MG63 (cell line): ENCODE results near the gene SPNS2. TPM values are rescaled to one million over a fixed set of nuclear protein-coding genes. Genes with fewer than 3 reads are reported as not detected.
A peak's percentile ranks its signal among the peaks of the same experiment; 100 is the strongest.

Experiments used
- DNase-seq: peaks from one replicate; pipeline ENCODE4 v3.0.0-alpha.2; 2020
- H3K27me3 ChIP-seq: fragments of 250-450 bp; sonication (Bioruptor Pico); 2 replicates; pipeline ENCODE4 v1.5.1; 2020; ENCODE audit warnings: mild to moderate bottlenecking, moderate library complexity
- H3K36me3 ChIP-seq: fragments of 250-450 bp; sonication (Bioruptor Pico); 2 replicates; pipeline ENCODE4 v1.5.1; 2020; ENCODE audit warnings: mild to moderate bottlenecking, moderate library complexity
- H3K4me3 ChIP-seq: fragments of 250-450 bp; sonication (Bioruptor Pico); 2 replicates; pipeline ENCODE4 v1.5.1; 2020; ENCODE audit warnings: mild to moderate bottlenecking, moderate library complexity
- H3K9me3 ChIP-seq: fragments of 250-450 bp; sonication (Bioruptor Pico); 2 replicates; pipeline ENCODE4 v1.5.1; 2020; ENCODE audit warnings: mild to moderate bottlenecking, moderate library complexity
- total RNA-seq: library from RNA; depleted of rRNA; stranded (reverse); fragments of >200 nt; shearing (Covaris generic); gene quantifications from 2 replicates; pipeline ENCODE4 v1.2.3, GENCODE V29; 2014; ENCODE audit warnings: low replicate concordance; rRNA removed

SPNS2 gene, protein sequence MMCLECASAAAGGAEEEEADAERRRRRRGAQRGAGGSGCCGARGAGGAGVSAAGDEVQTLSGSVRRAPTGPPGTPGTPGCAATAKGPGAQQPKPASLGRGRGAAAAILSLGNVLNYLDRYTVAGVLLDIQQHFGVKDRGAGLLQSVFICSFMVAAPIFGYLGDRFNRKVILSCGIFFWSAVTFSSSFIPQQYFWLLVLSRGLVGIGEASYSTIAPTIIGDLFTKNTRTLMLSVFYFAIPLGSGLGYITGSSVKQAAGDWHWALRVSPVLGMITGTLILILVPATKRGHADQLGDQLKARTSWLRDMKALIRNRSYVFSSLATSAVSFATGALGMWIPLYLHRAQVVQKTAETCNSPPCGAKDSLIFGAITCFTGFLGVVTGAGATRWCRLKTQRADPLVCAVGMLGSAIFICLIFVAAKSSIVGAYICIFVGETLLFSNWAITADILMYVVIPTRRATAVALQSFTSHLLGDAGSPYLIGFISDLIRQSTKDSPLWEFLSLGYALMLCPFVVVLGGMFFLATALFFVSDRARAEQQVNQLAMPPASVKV
- total RNA-seq = 0.22 and 4.2 TPM in 2 replicates

DNA sequence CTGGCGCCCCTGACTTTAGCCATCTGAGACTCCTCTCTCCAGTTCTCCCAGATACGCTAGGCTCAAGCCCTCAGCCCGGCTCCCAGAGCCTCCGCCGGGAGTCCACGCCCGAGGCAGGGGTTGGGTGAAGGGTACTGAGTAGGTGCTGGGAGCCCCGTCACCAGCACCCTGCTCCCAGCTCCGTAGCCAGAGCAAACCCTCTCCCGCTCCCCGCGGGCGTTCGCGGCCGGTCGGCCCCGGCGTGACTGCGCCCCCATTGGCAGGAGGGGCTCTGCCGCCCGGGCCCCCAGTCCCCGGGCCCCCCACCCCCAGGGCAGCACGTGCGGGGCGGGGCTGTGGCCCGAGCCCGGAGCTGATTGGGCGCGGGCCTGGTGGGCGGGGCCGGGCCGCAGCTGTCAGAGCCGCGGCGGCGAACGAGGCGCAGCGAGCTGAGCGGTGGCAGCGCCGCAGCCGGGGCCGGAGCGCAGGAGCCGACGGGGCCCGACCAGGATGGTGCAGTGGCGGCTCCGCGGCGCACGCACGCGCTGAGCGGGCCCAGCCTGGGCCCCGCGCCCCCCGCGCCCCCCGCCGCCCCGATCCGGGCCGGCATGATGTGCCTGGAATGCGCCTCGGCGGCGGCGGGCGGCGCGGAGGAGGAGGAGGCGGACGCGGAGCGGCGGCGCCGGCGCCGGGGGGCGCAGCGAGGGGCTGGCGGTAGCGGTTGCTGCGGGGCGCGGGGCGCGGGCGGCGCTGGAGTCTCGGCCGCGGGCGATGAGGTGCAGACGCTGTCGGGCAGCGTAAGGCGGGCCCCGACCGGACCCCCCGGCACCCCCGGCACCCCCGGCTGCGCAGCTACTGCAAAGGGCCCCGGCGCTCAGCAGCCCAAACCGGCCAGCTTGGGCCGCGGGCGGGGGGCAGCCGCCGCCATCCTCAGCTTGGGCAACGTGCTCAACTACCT is at the start of gene SPNS2:
Gene SPNS2 (plus strand): TSS at position 421 of the 937 bp plus-strand sequence. CDS start 167 bp downstream, at position 588.
- peak; percentile 54 for DNase-seq
- Histone ChIP-seq H3K36me3 (no peaks in the 10 kb centered on the region), H3K4me3 (no peak within 1 kb of the TSS), H3K27me3 (peaks cover 4% of the 10 kb centered on the region), H3K9me3 (no peaks in the 10 kb centered on the region)

DNA sequence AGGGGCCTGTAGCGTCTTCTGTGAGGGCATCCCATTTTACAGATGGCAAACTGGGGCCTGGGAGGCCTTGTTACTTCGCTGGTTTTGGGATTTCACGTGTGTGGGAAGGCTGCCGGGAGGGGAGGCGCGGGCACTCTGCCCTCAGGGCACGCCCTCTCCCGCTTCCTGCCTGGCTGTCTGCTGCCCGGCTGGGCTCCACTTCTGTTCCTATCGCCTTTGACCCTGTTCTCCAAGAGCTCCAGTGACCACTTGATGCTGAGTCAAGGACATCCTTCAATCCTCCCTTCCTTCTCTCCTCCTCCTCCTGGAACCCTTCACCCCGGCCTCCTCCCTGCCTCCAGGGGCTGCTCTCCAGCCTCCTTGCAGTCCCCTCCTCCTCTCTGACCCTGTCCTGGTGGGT is 48.9 kb upstream of the SPNS2 start:
- H3K4me3 ChIP-seq = no peak overlapping the region
- no peaks in the 10 kb centered on the region for H3K27me3 ChIP-seq
- peak; percentile 77 for DNase-seq
- no peaks in the 10 kb centered on the region for H3K9me3 ChIP-seq
- no peaks in the 10 kb centered on the region for H3K36me3 ChIP-seq

DNA sequence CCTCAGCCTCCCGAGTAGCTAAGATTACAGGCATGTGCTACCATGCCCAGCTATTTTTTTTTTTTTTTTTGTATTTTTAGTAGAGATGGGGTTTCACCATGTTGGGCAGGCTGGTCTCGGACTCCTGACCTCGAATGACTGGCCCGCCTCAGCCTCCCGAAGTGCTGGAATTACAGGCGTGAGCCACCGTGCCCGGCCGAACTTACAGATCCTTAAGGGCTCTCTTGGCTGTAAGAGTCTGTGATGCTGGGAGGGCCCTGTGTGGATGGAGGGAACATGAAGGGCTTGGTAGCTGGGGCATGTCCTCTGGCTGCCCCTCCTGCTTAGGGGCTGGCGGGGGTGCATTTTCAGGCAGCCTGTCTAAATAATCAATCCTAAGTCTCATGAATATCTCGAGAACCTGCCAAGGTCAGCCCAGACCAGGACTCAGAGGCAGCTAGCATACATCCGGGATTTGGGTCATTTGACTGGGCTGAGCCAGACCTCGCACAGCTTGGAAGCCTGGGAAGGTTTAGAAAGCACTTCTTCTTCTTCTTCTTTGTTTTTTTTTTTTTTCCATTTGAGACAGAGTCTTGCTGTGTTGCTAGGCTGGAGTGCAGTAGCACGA is 47.9 kb upstream of the SPNS2 start:
- Histone ChIP-seq H3K27me3 (no peaks in the 10 kb centered on the region), H3K4me3 (no peak overlapping the region)
- DNase-seq = no peak

DNA sequence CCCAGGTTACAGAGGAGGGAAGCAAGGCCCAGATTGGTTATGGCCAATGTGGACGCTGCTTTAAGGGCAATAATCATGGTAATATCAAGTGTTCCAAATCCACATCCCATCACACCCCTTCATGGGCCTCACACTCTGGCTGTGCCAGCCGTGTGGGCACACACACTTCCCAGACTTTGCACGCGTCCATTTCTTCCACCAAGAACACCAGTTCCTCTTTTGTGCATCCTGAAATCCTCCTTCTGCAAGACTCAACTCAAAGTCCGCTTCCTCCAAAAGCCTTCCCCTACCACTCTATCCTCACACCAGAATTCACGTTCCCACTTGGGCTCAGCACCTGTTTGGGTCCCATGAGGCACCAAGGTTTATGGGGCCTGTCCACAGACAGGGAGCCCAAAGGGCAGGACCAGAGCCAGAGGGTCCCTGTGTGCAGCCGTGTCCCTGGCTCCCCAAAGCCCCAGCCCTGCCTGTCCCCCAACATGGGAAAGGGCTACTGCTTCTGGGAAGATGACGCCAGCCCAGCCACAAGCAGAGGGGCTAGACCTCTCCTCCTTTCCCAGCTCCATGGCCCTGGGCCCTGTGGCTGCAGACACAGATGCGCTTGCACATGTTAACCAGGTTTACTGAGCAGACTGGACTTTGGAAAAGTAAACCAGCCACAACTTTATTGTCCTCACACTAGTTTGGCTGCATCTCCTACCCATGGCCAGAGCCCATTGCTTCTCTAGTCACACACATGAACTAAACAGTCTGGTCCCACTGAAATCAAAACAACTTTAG is 44.7 kb upstream of the SPNS2 start:
- Histone ChIP-seq H3K9me3 (no peaks in the 10 kb centered on the region), H3K4me3 (no peak overlapping the region), H3K36me3 (no peaks in the 10 kb centered on the region), H3K27me3 (no peaks in the 10 kb centered on the region)
- no peak for DNase-seq

More for the DNA sequence above, 47.9 kb upstream of the SPNS2 start:
- Histone ChIP-seq H3K36me3 (no peaks in the 10 kb centered on the region), H3K9me3 (no peaks in the 10 kb centered on the region)

DNA sequence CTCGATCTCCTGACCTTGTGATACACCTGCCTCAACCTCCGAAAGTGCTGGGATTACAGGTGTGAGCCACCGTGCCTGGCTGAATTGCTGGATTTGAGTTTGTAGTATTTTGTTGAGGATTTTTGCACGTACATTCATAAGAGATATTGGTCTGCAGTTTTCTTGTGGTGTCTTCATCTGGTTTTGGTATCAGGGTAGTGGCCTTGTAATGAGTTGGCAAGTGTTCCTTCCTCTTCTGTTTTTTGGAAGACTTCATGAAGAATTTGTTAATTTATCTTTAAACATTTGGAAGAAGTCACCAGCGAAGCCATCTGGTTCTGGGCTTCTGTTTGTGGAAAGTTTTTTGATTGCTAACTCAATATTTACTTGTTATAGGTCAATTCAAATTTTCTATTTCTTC is 38.0 kb upstream of the SPNS2 start:
- no peaks in the 10 kb centered on the region for H3K9me3 ChIP-seq
- H3K27me3 ChIP-seq = no peaks in the 10 kb centered on the region
- H3K36me3 ChIP-seq = no peaks in the 10 kb centered on the region
- DNase-seq = no peak
- H3K4me3 ChIP-seq = no peak overlapping the region

DNA sequence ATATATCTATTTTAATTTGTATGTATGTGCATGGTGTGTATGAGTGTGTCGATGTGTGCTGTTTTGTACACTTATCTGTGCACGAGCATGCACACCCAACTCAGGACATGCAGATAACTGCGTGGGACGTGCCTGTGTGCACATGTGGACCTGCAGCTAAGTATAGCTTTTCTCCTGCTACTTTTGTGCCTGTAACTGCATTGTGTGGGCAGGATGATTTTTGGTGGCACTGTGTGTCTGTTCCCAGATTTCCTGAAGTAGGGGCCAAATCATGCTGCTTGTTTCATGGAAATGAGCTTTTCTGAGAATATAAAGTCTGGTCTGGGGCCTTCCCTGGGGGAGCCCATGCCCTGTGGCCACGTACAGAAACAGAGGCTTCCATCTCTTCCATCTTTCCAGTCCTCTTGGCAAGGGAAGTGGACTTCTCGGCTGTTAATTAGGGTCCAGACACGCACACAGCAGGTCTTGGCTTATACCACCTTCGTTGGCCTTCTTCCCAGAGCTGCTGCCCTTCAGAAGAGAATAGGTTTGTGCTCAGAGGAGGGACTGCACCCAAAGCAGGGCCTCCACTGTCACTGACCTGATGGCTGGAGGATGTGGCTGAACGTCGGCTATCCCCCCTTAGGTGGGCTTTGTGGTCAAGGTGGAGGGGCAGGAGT is 34.7 kb upstream of the SPNS2 start:
- H3K27me3 ChIP-seq = no peaks in the 10 kb centered on the region
- H3K4me3 ChIP-seq = no peak overlapping the region
- no peaks in the 10 kb centered on the region for H3K36me3 ChIP-seq
- H3K9me3 ChIP-seq = no peaks in the 10 kb centered on the region
- DNase-seq = peak; percentile 57

DNA sequence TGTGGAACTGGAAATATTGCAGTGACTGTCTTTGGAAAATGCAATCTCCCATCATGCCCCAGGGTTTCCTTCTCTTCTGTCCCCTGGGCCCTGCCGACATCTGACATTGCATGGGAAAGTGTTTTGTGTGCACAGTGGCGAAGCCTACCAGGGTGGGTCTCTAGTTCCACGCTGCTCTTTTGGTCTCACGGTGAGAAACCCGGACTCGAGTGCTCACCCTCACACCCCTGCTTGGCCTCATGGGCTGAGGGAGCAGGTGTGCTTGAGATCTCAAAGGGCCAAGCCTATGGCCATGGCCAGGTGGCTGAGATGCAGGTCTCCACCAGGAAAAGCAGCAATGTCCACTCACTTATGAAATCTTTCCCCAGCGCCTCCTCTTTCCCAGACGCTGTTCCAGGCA is 32.9 kb upstream of the SPNS2 start:
- Histone ChIP-seq H3K27me3 (no peaks in the 10 kb centered on the region), H3K4me3 (no peak overlapping the region), H3K9me3 (no peaks in the 10 kb centered on the region), H3K36me3 (no peaks in the 10 kb centered on the region)
- DNase-seq = no peak

DNA sequence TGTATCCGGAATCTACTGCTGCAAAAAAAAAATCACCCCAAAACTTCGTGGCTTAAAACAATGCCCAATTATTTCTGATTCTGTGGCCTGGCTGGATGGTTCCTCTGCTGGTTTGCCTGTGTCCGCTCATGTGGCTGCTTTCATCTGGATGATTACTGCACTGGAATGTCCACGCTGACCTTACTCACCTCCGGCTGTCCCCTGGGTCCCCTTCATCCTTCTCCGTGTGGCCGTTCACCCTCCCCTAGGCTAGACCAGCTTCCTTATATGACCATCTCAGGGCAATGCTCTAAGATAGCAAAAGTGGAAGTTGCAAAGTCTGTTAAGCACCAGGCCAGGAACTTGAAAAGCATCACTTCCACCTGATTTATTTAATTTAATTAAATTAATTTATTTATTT is 31.4 kb upstream of the SPNS2 start:
- no peaks in the 10 kb centered on the region for H3K27me3 ChIP-seq
- no peaks in the 10 kb centered on the region for H3K9me3 ChIP-seq
- H3K36me3 ChIP-seq = no peaks in the 10 kb centered on the region
- no peak overlapping the region for H3K4me3 ChIP-seq
- no peak for DNase-seq

DNA sequence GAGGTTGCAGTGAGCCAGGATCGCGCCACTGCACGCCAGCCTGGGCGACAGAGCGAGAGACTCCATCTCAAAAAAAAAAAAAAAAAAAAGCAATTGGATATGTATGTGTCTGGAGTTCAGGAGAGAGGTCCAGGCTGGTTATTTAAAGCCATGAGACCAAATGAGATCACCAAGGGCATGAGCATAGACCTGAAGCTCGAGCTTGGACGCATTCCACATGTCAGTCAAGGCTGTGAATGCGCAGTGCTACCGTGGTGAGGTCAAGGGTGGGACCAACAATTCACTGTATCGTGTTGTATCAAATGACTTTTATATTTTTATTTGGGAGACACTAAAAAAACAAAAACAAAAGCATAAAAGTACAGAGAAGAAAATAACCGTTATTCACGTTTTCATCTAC is 29.1 kb upstream of the SPNS2 start:
- Histone ChIP-seq H3K4me3 (no peak overlapping the region), H3K9me3 (no peaks in the 10 kb centered on the region), H3K27me3 (no peaks in the 10 kb centered on the region), H3K36me3 (no peaks in the 10 kb centered on the region)
- no peak for DNase-seq

DNA sequence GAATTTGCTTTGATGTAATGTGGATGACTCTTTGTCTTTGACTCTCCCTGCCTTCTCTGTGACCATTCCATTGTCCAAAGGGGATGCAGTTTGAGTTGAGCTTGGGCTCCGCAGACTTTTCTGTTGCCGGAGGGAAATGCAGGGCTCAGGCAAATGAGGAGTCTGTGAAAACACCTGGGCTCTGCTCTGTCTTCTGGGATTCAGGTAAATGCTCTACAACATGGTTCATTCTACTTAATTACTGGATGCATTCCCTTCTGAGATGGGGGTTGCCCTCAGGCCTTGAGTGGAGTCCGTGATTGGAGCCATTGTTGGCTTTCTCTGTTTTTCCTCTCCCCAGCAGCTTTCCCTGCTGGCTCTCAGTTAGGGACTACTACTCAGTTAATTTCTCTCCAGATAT is 26.4 kb upstream of the SPNS2 start:
- Histone ChIP-seq H3K4me3 (no peak overlapping the region), H3K36me3 (no peaks in the 10 kb centered on the region), H3K27me3 (no peaks in the 10 kb centered on the region), H3K9me3 (no peaks in the 10 kb centered on the region)
- no peak for DNase-seq

DNA sequence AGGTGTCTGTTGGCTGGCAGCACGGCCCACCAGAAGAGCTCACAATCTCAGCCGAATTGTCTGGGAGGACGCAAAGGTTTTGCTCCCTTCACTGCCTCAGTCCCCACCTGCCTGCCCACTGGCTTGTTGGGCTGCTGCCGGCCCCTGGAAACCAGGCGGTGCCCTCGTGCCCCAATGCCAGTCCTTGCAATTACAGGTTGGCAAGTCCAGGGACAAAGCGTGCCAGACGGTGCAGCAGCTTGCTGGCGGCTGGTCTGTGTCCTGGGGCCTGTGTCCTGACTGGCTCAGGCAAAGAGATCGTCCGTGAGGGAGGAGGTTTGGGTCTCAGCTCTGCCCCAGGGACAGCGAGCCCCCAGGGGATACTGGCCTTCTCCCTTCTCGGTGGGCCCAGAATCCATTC is 24.6 kb upstream of the SPNS2 start:
- Histone ChIP-seq H3K27me3 (no peaks in the 10 kb centered on the region), H3K36me3 (no peaks in the 10 kb centered on the region), H3K9me3 (no peaks in the 10 kb centered on the region), H3K4me3 (no peak overlapping the region)
- no peak for DNase-seq

DNA sequence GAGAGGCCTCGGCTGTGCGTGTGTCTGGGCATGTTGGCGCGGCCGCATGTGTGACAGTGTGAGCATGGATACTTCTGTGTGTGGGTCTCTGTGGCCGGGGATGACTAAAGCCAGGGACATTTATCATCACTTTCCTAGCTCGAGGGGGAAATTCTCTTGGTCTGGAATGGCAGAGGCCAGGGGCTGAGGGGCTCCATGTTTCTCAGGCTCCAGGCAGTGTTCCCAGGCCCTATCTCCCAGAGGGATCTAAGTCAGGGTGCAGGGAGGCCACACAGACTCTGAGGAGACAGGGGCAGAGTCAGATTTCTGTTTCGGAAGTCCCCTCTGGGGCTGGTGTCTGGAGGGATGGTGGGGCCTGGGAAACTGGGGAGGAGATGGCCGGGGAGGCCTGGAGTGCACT is 23.7 kb upstream of the SPNS2 start:
- H3K4me3 ChIP-seq = no peak overlapping the region
- no peaks in the 10 kb centered on the region for H3K9me3 ChIP-seq
- no peaks in the 10 kb centered on the region for H3K36me3 ChIP-seq
- no peak for DNase-seq
- H3K27me3 ChIP-seq = no peaks in the 10 kb centered on the region

DNA sequence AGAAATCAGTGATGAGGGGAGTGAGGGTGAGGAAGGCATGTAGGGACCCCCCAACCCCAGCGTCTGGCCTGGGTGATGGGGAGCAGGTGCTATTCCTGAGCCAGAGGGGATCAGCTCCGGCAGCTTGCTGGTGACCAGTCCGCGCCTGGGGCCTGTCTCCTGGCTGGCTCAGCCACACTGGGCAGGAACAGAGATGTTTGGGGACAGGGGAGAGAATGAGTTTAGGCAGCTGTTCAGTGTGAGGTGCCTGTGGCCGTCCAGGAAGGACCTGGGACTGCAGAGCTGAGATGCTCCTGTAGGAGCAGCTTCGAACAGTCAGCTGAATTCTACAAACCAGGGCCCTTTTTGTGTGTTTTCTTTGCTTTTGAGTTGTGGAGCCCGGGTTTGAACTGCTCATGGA is 23.2 kb upstream of the SPNS2 start:
- H3K27me3 ChIP-seq = no peaks in the 10 kb centered on the region
- no peaks in the 10 kb centered on the region for H3K36me3 ChIP-seq
- H3K4me3 ChIP-seq = no peak overlapping the region
- no peak for DNase-seq
- no peaks in the 10 kb centered on the region for H3K9me3 ChIP-seq

DNA sequence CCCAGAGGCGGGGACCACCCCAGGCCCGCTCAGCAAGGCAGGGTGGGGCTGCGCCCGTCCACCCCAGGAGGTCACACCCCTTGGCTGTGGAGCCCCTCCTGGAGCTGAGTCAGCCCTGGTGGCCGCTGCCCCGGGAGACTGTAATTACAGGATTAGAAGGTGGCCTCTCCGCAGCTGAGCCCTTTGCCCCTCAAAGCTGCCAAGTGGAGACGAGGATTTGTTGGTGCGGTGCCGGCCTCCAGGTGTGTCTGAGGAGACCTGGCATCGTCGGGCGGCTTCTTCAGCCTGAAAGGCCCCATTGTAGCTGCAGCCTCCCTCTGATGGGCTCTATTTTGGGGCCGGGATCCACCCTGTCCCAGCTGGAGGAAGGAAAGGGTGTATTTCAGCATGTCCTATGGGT is 22.7 kb upstream of the SPNS2 start:
- H3K4me3 ChIP-seq = no peak overlapping the region
- no peak for DNase-seq
- no peaks in the 10 kb centered on the region for H3K36me3 ChIP-seq
- no peaks in the 10 kb centered on the region for H3K9me3 ChIP-seq
- no peaks in the 10 kb centered on the region for H3K27me3 ChIP-seq

DNA sequence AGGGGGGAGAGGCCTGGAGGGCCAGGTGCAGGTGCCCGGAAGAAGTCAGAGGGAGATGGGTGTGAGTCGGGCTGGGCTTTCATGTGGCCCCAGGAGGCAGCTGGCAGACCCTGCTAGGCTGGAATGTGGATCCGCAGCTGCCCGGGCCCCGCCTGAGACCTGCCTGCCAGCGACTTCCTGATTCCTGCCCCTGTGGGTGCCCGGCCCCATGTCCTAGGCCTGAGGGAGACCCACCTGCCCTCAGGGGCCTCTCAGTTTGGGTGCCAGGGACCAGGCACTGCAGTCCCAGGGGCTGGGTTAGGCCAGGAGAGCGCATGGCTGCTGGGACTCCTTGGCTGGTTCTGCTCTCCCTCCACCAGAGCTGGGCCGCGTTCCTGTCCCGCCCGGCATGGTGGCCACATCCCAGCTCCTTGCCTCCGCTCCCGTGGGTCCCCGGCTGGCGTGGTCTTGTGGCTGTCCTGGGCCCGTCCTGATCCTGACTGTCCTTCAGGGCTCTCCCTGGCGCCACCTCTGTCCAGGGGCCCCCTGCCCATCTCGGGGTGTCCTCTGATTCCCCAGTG is 22.1 kb upstream of the SPNS2 start:
- Histone ChIP-seq H3K36me3 (no peaks in the 10 kb centered on the region), H3K4me3 (no peak overlapping the region), H3K27me3 (no peaks in the 10 kb centered on the region), H3K9me3 (no peaks in the 10 kb centered on the region)
- no peak for DNase-seq
